Right lung (tissue), 5 donors: ENCODE results near the gene C1orf74. TPM values are rescaled to one million over a fixed set of nuclear protein-coding genes. Genes with fewer than 3 reads are reported as not detected.

ENCODE experiments used
- DNase-seq, 2 donors: peaks; one replicate each; pipeline ENCODE4 v3.0.0-alpha.2; 2013
- polyA plus RNA-seq, 5 donors: library from polyadenylated mRNA; unstranded; fragments of 120-200 nt; gene quantifications; one replicate each; pipeline versions ENCODE4 v1.2.1 to v1.2.3, GENCODE V29; 2013; ENCODE audit warnings: inconsistent platforms in 1 of 5, low replicate concordance in 1 of 5; ENCODE audit not compliant: insufficient read length in 5 of 5, insufficient read depth in 1 of 5

C1orf74 gene
- polyA plus RNA-seq, 5 donors: 2.6 to 3.7 (median 3.2) TPM

DNA sequence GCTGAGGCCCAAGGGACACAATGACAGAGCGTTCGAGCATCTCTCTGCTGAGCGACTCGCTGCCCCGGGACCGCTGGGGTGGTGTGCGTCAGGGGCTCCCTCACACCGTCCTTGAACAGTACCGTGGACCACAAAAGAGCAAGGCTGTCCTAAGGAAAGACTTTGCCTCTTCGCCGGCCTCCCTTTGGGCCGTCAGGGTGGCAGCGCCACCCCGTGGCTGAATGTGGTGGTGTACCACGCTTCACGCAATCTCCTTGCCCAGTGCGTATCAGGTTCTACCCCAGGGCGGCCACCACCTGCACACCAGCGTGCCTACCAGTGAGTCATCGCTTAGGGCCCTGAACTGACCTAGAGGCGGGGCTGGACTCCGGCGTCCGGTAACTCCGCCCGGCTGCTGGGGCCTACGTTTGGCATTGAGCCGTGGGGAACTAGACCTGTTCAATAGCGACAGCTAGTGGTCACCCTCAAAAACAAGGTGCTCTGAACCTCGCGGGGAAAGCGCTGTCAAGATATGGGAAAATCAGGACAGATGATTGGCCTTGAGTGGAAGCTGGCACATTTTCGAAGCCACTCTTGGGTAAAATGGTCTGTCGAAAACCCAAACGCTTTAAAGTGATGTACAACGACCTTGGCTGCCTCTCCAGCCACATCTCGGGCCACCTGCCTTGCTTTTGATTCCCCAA is 36.6 kb downstream of the C1orf74 start:
- peak; percentile 82 to 87 for DNase-seq

DNA sequence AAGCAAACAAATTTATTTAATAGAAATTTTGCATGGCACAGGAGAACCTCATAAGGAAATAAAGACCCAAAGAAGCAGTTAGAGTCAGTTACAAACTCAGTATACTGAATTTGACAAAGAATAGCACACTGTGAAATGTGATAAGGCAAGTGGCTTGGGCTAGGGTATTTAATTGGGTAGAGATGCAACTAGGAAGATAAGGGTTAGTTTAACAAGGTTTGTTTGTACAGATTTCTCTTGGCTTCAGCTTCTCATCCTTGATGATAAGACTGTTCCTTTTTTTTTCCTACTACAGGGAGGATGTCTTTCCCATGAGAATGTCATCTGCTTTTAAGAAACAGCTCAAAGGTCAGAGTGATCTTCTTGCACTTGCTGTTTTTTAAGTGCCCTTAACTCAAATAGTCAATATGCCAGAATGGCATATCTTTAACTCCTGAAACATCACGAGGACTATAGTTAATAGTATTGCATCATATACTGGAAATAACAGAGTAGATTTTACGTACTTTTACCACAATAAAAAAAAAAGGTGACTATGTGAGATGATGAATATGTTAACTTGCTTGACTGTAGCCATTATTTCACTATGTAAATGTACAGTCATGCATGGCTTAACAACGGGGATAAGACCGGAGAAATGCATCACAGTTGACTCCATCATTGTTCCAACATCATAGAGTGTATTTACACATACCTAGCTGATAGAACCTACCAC is 37.8 kb downstream of the C1orf74 start:
- DNase-seq: no peak

DNA sequence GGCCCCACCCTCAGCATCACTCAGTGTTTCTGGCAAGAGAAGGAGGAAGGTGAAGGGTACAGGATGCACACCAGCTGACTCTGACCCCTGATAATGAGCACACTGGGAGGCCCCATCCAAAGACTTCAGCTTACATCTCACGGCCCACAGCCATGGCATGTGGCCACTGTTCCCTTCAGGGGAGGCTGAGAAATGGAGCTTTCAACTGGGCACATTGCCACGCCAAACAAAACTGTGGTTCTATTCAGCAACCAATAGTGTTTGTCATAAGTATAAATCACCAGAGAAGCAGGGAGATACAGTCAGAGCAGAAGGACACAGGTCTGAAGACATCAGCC is 41.2 kb downstream of the C1orf74 start:
- DNase-seq: no peak

DNA sequence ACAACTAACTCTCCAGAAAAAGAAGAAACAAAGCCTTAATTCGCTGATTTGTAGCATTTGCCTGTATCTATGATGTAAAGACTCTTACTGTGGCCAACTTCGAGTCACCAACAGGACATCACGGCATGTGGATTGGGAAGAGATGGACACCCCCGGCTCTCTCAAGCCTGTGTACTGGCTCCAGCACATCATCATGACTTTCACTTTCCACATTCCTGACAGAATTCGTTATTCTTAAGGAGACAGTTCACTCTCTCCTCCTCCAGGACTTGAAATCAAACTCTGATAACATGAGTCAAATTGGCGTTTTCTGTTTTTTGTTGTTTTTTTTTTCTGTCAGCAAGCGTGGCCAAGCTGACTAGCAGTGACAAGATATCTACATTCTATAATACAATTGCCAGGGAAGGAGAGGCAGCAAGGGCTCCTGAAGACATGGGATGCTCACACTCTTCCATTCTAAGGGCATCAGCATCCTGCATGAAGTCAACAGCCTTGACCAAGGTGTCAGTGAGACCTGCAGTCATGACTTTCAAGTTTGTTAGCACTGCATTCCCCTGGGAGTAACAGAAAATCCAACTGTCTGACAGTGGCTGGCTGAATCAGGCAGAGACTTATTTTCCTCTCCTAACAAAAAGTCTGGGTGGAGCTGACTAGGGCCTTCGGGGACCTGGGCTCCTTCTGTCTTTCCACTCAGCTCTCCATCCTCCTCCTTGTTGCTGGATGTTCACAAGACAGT is 41.8 kb downstream of the C1orf74 start:
- peak; percentile 18 to 45 for DNase-seq

DNA sequence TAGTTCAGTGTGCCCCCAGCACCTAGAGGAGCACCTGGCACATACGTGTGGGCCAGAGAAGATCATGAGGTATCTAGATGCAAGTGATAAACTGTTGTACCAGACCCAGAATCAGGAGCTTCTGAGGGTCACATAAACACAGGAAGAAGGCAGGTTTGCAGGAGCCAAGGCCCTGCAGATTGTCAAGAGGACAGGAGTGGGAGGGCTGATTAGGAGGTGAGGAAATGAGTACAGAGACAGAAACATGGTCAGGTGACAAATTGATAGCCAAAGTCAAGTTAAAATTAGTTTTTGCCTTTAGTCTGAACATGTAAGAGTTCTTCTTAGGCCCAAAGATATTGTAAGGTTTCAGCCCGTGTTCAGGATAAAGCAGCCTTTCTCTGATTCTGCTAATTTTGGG is 42.5 kb downstream of the C1orf74 start:
- no peak for DNase-seq

DNA sequence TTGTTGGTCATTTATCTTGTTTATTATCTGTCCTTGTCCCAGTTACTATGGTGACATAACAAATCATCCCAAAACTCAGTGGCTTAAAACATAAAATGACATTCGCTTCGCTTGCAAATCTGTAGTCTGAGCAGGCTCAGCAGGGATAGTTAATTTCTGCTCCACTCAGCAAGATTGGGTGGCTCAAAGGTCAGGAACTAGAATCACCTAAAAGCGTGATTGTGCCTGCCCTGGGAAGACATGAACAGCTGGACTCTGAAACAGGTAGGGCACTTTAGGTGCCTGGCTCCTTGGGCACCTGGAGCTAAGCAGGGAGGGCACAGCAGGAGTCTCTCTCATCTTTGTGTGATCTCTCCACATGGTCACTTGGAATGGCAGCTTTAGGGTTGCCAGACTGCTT is 43.2 kb downstream of the C1orf74 start:
- DNase-seq: no peak

DNA sequence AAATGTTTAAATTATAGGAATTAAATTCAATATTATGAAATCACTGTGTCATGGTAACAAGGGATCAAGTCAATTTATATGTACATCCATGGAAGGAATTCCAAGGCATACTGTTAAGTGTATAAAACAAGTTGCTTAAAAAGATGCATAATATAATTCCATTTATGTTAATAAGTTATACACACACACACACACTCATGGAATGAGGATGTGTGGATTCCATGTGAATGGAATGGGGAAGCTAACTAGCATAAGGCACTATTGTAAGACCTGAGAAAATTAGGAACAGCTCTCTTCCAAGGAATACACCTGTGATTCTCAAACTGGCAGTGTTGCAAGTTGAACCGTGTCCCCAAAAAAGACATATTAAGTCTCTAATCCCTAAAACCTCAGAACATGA is 46.1 kb downstream of the C1orf74 start:
- DNase-seq: no peak

DNA sequence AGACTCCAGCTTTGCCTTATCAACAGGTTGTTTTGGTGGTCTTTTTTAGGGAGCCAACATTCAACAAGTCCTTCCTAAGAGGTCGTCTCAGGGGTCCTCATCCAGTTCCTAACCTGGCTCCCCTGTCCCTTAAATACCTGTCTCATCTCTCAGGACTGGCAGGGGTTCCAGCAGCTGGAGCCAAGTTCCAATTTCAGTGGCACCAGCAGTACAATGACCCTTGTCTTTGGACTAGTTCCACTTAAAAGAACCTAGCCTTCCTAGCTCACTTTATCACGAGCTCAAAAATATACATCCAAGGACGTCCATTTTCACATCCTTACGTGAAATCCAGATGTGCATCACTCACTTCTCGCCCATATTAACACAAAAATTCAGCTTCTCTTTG is 47.2 kb downstream of the C1orf74 start:
- no peak for DNase-seq

DNA sequence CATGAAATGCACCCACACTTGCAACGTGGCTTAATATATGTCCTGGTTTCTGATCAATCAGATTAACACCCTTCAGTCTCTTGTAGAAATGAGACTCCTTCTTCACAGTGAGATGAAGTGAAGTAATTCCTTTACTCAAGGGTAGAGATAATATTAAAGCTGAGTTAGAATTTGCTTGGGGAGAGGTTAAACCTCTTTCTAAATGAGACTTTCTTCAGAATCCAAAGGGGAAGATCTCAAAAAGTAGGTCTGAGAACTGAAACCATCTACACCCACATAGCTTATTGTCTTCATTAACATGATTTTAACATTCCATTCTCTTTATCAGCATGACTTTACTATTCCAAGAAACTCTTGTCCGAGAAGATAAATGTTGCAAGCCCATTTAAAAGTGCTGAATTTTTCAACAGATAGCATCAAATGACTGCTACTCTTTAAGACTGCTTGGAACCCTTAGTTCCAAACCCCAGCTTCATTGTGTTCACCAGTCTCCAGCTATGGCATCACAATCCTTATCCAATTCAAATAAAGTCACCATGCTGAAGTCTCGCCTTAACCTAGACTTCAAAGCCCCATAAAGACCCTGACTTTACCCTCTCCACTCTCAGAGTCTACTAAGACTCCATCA is 47.8 kb downstream of the C1orf74 start:
- no peak for DNase-seq

DNA sequence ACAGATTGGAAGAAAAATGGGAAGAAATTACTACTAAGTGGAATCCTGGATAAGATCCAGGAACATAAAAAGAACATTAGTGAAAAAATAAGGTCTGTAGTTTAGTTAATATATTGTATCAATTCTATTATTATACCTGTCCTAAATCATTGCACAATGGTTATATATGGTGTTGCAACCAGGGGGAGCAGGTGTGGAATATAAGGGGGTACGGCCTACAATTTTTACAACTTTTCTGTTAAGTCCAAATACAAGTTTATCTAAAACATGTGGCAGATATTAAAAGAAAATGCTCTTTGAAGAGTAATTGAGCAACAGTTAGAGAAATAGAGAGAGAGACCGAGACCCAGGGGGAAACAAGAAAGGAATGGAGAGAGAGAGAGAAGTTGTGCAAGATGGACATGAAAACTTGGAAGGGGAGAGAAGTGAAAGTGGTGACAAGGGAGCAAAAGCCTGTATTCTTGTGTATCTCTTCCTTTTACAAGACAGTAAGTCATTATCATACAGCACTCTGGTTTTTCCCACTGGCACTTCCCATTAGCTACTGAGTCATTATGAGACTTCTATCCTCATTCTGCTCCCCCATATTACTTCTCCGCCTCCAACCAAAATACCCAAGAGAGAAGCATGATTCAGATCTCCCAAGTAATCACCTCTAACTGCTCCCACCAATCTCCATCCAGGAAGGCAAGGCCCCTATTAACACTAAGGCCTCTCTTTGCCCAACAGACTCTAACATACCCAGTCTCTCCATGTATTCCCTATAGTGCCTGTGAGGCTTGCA is 50.8 kb downstream of the C1orf74 start:
- no peak for DNase-seq

DNA sequence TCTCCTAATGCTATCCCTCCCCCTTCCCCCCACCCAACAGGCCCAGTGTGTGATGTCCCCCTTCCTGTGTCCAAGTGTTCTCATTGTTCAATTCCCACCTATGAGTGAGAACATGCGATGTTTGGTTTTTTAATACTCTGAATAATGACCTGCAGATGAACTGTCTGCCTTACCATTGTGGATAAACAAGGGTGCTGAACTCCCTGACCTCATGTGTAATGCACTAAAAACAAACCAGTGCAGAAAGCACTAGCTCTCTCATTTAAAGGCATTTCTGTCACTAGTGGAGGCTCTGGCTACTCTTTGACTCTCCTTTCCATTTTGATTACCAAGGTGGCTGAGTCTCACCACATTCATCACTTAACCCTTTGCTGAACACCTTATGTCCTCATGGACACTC is 51.6 kb downstream of the C1orf74 start:
- DNase-seq: no peak

DNA sequence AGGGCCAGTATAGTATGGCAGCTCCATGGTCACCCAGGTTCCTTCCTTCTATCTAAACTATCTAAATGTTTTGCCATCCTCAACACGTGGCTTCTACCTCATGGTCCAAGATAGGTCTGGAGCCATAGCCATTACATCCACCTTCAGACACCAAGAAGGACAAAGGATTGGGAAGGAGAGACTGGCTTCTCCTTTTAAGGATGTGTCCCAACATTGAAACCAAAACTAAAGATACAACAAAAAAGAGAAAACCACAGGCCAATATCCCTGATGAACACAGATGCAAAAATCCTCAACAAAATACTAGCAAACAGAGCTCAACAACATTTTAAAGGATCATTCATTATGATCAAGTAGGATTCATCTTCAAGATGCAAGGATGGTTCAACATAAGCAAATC is 54.9 kb downstream of the C1orf74 start:
- DNase-seq: no peak

Other genes starting within 250 kb of the C1orf74 start
- gene CAMK1G, start 200.8 kb downstream of the C1orf74 start, polyA plus RNA-seq: 1 to 10 TPM; 6.8 to 9.1 (median 8.8) TPM
- 10 to 100 TPM; 36.5 to 99.7 (median 57.8) TPM for gene LAMB3, start 132.1 kb downstream of the C1orf74 start, polyA plus RNA-seq
- 10 to 100 TPM; 25.3 to 78.1 (median 36.3) TPM for gene G0S2, start 109.1 kb downstream of the C1orf74 start, polyA plus RNA-seq
- 1 to 10 TPM; 4.6 to 9.0 (median 6.2) TPM for gene HSD11B1, start 79.7 kb downstream of the C1orf74 start, polyA plus RNA-seq
- 1 to 10 TPM; 2.3 to 3.5 (median 2.6) TPM for gene TRAF3IP3, start 28.5 kb downstream of the C1orf74 start, polyA plus RNA-seq
- 10 to 100 TPM; 18.5 to 26.3 (median 20.5) TPM for gene IRF6, start 21.6 kb upstream of the C1orf74 start, polyA plus RNA-seq
- 10 to 100 TPM in 4 of 5 donors, 1 to 10 TPM in 1; 8.2 to 11.7 (median 10.9) TPM for gene UTP25, start 43.4 kb upstream of the C1orf74 start, polyA plus RNA-seq
- under 1 TPM; 0.13 to 0.81 (median 0.27) TPM for gene SYT14, start 153.7 kb upstream of the C1orf74 start, polyA plus RNA-seq